GM12865 (cell line): ENCODE results near the gene MTREX.

Experiments
- DNase-seq: peaks from one replicate; pipeline ENCODE4 v3.0.0; 2010; ENCODE audit warnings: low read depth
- H3K4me3 ChIP-seq: 2 replicates; pipeline ENCODE4 v1.5.1; 2011; ENCODE audit warnings: mild to moderate bottlenecking, low read depth, low read length, control low read depth
- CTCF ChIP-seq: IDR thresholded peaks from 2 replicates; pipeline ENCODE4 v1.5.1; 2011; ENCODE audit warnings: low read length, control low read depth, low read depth, inconsistent platforms; ENCODE audit not compliant: insufficient read depth; ENCODE audit errors: missing control alignments

MTREX gene

DNA sequence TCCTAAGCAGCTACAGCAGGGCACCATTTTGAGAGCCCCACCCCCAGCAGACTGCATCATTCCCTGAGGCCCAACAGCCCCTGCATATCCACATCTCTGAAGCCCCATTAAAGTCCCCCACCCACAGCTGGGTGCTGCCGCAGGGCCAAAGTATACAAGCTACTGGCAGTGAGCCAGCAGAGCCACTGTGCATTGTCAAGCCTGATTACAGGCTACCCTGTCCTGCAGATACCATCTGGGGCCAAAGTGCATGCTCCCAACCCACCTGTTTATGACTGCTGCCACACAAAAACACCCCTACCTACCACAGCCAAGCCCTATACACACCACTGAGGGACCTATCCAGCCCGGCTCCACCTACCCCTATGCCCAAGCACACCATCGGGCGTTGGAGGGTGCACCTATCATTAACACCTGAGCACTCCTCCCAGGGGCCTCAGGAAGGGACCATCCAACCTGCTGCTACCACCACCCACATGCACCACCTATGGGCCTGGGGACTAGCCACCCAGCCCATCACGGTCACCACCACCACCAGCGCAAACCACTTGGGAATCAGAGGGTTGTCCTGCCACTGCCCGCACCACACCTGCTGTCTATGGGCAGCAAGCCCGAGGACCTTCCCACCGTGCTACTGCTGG is 121.9 kb downstream of the MTREX start:
- H3K4me3 ChIP-seq = no peak overlapping the region
- no peak for DNase-seq
- TF ChIP-seq CTCF = no peak

GRCh38 chr5:55432549-55432948 is 124.8 kb downstream of the MTREX start:
- DNase-seq = no peak
- TF ChIP-seq CTCF = no peak
- no peak overlapping the region for H3K4me3 ChIP-seq

DNA sequence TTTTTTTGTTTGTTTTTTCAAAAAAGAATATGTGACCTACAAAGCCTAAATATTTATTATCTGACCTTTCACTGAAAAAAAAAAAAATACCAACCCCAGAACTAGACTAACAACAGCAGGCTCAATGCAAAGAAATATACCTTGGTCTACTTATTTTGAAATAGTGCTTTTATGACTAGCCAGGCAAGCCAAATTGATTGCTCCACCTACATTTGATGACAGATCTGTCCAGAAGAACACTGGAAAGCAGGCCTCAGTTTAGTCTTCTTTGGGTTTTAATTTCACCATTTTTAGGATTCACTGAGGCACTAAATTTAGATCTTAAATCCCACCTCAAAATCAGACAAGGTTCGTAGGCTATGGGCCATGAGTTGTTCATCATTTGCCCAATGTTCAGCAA is 129.7 kb downstream of the MTREX start:
- TF ChIP-seq CTCF = no peak
- H3K4me3 ChIP-seq = no peak overlapping the region
- DNase-seq = no peak

GRCh38 chr5:55437859-55438206 is 130.0 kb downstream of the MTREX start:
- no peak for DNase-seq
- no peak overlapping the region for H3K4me3 ChIP-seq
- TF ChIP-seq CTCF = no peak

- no peak for DNase-seq
- no peak for TF ChIP-seq CTCF
- no peak overlapping the region for H3K4me3 ChIP-seq
These were observed 131.2 kb downstream of the MTREX start for GRCh38 chr5:55438998-55439397.

GRCh38 chr5:55440188-55440646 is 132.4 kb downstream of the MTREX start:
- DNase-seq = no peak
- no peak for TF ChIP-seq CTCF
- no peak overlapping the region for H3K4me3 ChIP-seq

- no peak for DNase-seq
- no peak overlapping the region for H3K4me3 ChIP-seq
- TF ChIP-seq CTCF = no peak
These were observed 133.4 kb downstream of the MTREX start for GRCh38 chr5:55441107-55441771.
